H9 (cell line): ENCODE data around the gene RNF213. TPM values are rescaled to one million over a fixed set of nuclear protein-coding genes. Genes with fewer than 3 reads are reported as not detected.
"Not testable (repeated sequence)": the region's sequence is repeated elsewhere in the genome, so short reads cannot be mapped to it uniquely, and the experiment has no call there.

Experiments
- DNase-seq: peaks from one replicate; pipeline ENCODE4 v3.0.0-alpha.2; 2017
- H2AFZ ChIP-seq: one replicate; pipeline ENCODE4 v1.6.1; 2013; ENCODE audit warnings: mild to moderate bottlenecking, low read length, control low read depth, moderate library complexity
- H2AK5ac ChIP-seq: 2 replicates; pipeline ENCODE4 v1.6.1; 2013; ENCODE audit warnings: low read length, control low read depth, mixed read lengths; ENCODE audit not compliant: insufficient read length
- H2BK120ac ChIP-seq: one replicate; pipeline ENCODE4 v1.6.1; 2013; ENCODE audit warnings: low read depth, mild to moderate bottlenecking, low read length, control low read depth, inconsistent platforms; ENCODE audit not compliant: poor library complexity, severe bottlenecking
- H2BK12ac ChIP-seq: 2 replicates; pipeline ENCODE4 v1.6.1; 2013; ENCODE audit warnings: low read length, control low read depth, mixed read lengths, low read depth; ENCODE audit not compliant: insufficient read length
- H2BK15ac ChIP-seq: 2 replicates; pipeline ENCODE4 v1.6.1; 2013; ENCODE audit warnings: low read depth, low read length, control low read depth
- H2BK20ac ChIP-seq: one replicate; pipeline ENCODE4 v1.6.1; 2013; ENCODE audit warnings: low read depth, mild to moderate bottlenecking, low read length, control low read depth, inconsistent platforms; ENCODE audit not compliant: poor library complexity, severe bottlenecking
- H2BK5ac ChIP-seq: 2 replicates; pipeline ENCODE4 v1.6.1; 2013; ENCODE audit warnings: low read length, control low read depth, mixed read lengths; ENCODE audit not compliant: insufficient read length
- H3K14ac ChIP-seq: 2 replicates; pipeline ENCODE4 v1.6.1; 2013; ENCODE audit warnings: low read length, control low read depth; ENCODE audit not compliant: insufficient read depth
- H3K18ac ChIP-seq: 2 replicates; pipeline ENCODE4 v1.6.1; 2013; ENCODE audit warnings: low read depth, mild to moderate bottlenecking, mixed read lengths, low read length, control low read depth; ENCODE audit not compliant: insufficient read length
- H3K23ac ChIP-seq: 2 replicates; pipeline ENCODE4 v1.6.1; 2013; ENCODE audit warnings: low read length, control low read depth, mixed read lengths, low read depth; ENCODE audit not compliant: insufficient read length
- H3K23me2 ChIP-seq: 2 replicates; pipeline ENCODE4 v1.6.1; 2013; ENCODE audit warnings: low read depth, mild to moderate bottlenecking, mixed read lengths, low read length, control low read depth; ENCODE audit not compliant: insufficient read length, poor library complexity, severe bottlenecking
- H3K27ac ChIP-seq: 2 replicates; pipeline ENCODE4 v1.5.1; 2013; ENCODE audit warnings: low read length, control low read depth, mixed read lengths, low read depth; ENCODE audit not compliant: insufficient read length
- H3K27me3 ChIP-seq: 2 replicates; pipeline ENCODE4 v1.6.1; 2013; ENCODE audit warnings: low read length, control low read depth, inconsistent platforms; ENCODE audit not compliant: insufficient read depth
- H3K4ac ChIP-seq: 2 replicates; pipeline ENCODE4 v1.6.1; 2013; ENCODE audit warnings: low read depth, mild to moderate bottlenecking, control low read depth, inconsistent platforms, low read length, moderate library complexity
- H3K4me1 ChIP-seq: 2 replicates; pipeline ENCODE4 v1.6.1; 2013; ENCODE audit warnings: low read length, control low read depth, inconsistent platforms; ENCODE audit not compliant: insufficient read depth
- H3K4me2 ChIP-seq: 2 replicates; pipeline ENCODE4 v1.6.1; 2013; ENCODE audit warnings: low read length, control low read depth, mixed read lengths; ENCODE audit not compliant: insufficient read length, insufficient read depth
- H3K56ac ChIP-seq: 2 replicates; pipeline ENCODE4 v1.6.1; 2013; ENCODE audit warnings: low read depth, mild to moderate bottlenecking, mixed read lengths, low read length, control low read depth; ENCODE audit not compliant: insufficient read length
- H3K79me1 ChIP-seq: 2 replicates; pipeline ENCODE4 v1.6.1; 2013; ENCODE audit warnings: low read depth, mild to moderate bottlenecking, moderate library complexity, low read length, control low read depth, inconsistent platforms; ENCODE audit not compliant: insufficient read depth, poor library complexity, severe bottlenecking
- H3K79me2 ChIP-seq: 2 replicates; pipeline ENCODE4 v1.6.1; 2013; ENCODE audit warnings: low read length, control low read depth, inconsistent platforms; ENCODE audit not compliant: insufficient read depth
- H3K9ac ChIP-seq: 2 replicates; pipeline ENCODE4 v1.6.1; 2013; ENCODE audit warnings: low read length, control low read depth, mixed read lengths; ENCODE audit not compliant: insufficient read length; ENCODE audit errors: extremely low read depth
- H3K9me3 ChIP-seq: one replicate; pipeline ENCODE4 v1.6.1; 2013; ENCODE audit warnings: low read depth, low read length, inconsistent platforms; ENCODE audit not compliant: control insufficient read depth
- H3T11ph ChIP-seq: one replicate; pipeline ENCODE4 v1.6.1; 2013; ENCODE audit warnings: mild to moderate bottlenecking, low read length, control low read depth, inconsistent platforms
- H4K20me1 ChIP-seq: one replicate; pipeline ENCODE4 v1.6.1; 2013; ENCODE audit not compliant: control insufficient read depth, insufficient read length, insufficient read depth
- H4K5ac ChIP-seq: 2 replicates; pipeline ENCODE4 v1.6.1; 2013; ENCODE audit warnings: low read depth, mild to moderate bottlenecking, mixed read lengths, low read length, control low read depth; ENCODE audit not compliant: insufficient read length
- H4K8ac ChIP-seq: replicated peaks from 2 replicates; pipeline ENCODE4 v1.6.1; 2013; ENCODE audit warnings: low read length, control low read depth, mixed read lengths, low read depth; ENCODE audit not compliant: insufficient read length
- H4K91ac ChIP-seq: 2 replicates; pipeline ENCODE4 v1.6.1; 2013; ENCODE audit warnings: low read depth, mild to moderate bottlenecking, moderate library complexity, mixed read lengths, low read length, control low read depth; ENCODE audit not compliant: insufficient read length
- H3K27ac Mint-ChIP-seq, 3 experiments: 2 replicates in 2 of 3; 3 replicates in 1 of 3; pipeline ENCODE4 v1.8.0; 2020 to 2021; ENCODE audit warnings: mixed read lengths in 3 of 3, mild to moderate bottlenecking in 1 of 3, moderate library complexity in 1 of 3
- H3K27me3 Mint-ChIP-seq: 2 replicates; pipeline ENCODE4 v1.8.0; 2021; ENCODE audit warnings: low read depth, mild to moderate bottlenecking, moderate library complexity, mixed read lengths
- H3K36me3 Mint-ChIP-seq, 3 experiments: 2 replicates in 2 of 3; 3 replicates in 1 of 3; pipeline ENCODE4 v1.8.0; 2020 to 2021; ENCODE audit warnings: low read depth in 3 of 3, mixed read lengths in 3 of 3; ENCODE audit not compliant: insufficient read depth in 1 of 3
- H3K4me1 Mint-ChIP-seq, 2 experiments: 2 replicates each; pipeline ENCODE4 v1.8.0; 2020; ENCODE audit warnings: mixed read lengths in 2 of 2
- H3K4me3 Mint-ChIP-seq, 2 experiments: 2 replicates in 1 of 2; 3 replicates in 1 of 2; pipeline ENCODE4 v1.8.0; 2020 to 2021; ENCODE audit warnings: mild to moderate bottlenecking in 2 of 2, mixed read lengths in 2 of 2, moderate library complexity in 1 of 2
- H3K9me3 Mint-ChIP-seq, 2 experiments: 2 replicates in 1 of 2; 3 replicates in 1 of 2; pipeline ENCODE4 v1.8.0; 2020; ENCODE audit warnings: mild to moderate bottlenecking in 2 of 2, mixed read lengths in 2 of 2, moderate library complexity in 1 of 2
- WGBS: extraction: QIAGEN DNeasy Blood & Tissue Kit; methylation state at CpG from one replicate; pipeline ENCODE4 v1.1.7; 2013; ENCODE audit warnings: missing lambda C conversion rate, low lambda C conversion rate, mixed read lengths; ENCODE audit not compliant: insufficient read length; ENCODE audit errors: extremely low coverage; 5-methylcytosine and 5-hydroxymethylcytosine counted together
- total RNA-seq: library from RNA; stranded (reverse); gene quantifications from 2 replicates; pipeline ENCODE4 v1.2.1, GENCODE V29; 2021
- TF ChIP-seq, protein P1 (sequence below): fragments of 200-600 bp; sonication (generic); conservative IDR thresholded peaks from 3 replicates; pipeline ENCODE4 v1.8.0; 2021; ENCODE audit warnings: antibody characterized with exemption, mild to moderate bottlenecking

Gene RNF213
- total RNA-seq, 1 experiment from 2014 or later: 34.3 TPM

GRCh38 chr17:80313160-80313829 lies 52.6 kb downstream of the RNF213 start:
- H3K23ac ChIP-seq: no peak overlapping the region
- H3K27me3 Mint-ChIP-seq: no peaks in the 10 kb centered on the region; the same call in 1 of the 2 replicates
- WGBS: no CpG with 5 or more reads among the region's 6 CpGs
- H4K20me1 ChIP-seq: peaks cover 3% of the 10 kb centered on the region
- H3K4me1 Mint-ChIP-seq: no peaks in the 10 kb centered on the region
- no peak overlapping the region for H3K18ac ChIP-seq
- H3K9ac ChIP-seq: no peak overlapping the region
- no peak overlapping the region for H3K4me2 ChIP-seq
- no peaks in the 10 kb centered on the region for H3K9me3 ChIP-seq
- H2AFZ ChIP-seq: no peak overlapping the region
- no peak overlapping the region for H2BK5ac ChIP-seq
- H2AK5ac ChIP-seq: no peak overlapping the region
- H3K23me2 ChIP-seq: peaks cover 4% of the 10 kb centered on the region
- no peaks in the 10 kb centered on the region for H3K27me3 ChIP-seq
- no peak overlapping the region for H3K27ac Mint-ChIP-seq
- H3K4ac ChIP-seq: no peak overlapping the region
- no peaks in the 10 kb centered on the region for H3K79me1 ChIP-seq
- H2BK120ac ChIP-seq: no peak overlapping the region
- no peak overlapping the region for H2BK15ac ChIP-seq
- no peak overlapping the region for H4K5ac ChIP-seq
- no peak overlapping the region for H3K56ac ChIP-seq
- no peak overlapping the region for H3K27ac ChIP-seq
- H3T11ph ChIP-seq: no peak overlapping the region
- H2BK20ac ChIP-seq: no peak overlapping the region
- H4K91ac ChIP-seq: no peak overlapping the region
- no peak overlapping the region for H3K14ac ChIP-seq
- H3K79me2 ChIP-seq: no peaks in the 10 kb centered on the region
- TF ChIP-seq, protein P1, sequence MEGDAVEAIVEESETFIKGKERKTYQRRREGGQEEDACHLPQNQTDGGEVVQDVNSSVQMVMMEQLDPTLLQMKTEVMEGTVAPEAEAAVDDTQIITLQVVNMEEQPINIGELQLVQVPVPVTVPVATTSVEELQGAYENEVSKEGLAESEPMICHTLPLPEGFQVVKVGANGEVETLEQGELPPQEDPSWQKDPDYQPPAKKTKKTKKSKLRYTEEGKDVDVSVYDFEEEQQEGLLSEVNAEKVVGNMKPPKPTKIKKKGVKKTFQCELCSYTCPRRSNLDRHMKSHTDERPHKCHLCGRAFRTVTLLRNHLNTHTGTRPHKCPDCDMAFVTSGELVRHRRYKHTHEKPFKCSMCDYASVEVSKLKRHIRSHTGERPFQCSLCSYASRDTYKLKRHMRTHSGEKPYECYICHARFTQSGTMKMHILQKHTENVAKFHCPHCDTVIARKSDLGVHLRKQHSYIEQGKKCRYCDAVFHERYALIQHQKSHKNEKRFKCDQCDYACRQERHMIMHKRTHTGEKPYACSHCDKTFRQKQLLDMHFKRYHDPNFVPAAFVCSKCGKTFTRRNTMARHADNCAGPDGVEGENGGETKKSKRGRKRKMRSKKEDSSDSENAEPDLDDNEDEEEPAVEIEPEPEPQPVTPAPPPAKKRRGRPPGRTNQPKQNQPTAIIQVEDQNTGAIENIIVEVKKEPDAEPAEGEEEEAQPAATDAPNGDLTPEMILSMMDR: no peak
- H3K9me3 Mint-ChIP-seq: peaks cover 4 to 7% of the 10 kb centered on the region in 2 experiments; a peak in 4 of 5 replicates
- H2BK12ac ChIP-seq: no peak overlapping the region
- no peak overlapping the region for H3K4me3 Mint-ChIP-seq
- peak overlapping the region; percentile 95 for H4K8ac ChIP-seq
- no peaks in the 10 kb centered on the region for H3K4me1 ChIP-seq
- DNase-seq: no peak
- peaks cover 44 to 68% (median 68%) of the 10 kb centered on the region in 3 experiments; a peak in 6 of 7 replicates for H3K36me3 Mint-ChIP-seq

DNA sequence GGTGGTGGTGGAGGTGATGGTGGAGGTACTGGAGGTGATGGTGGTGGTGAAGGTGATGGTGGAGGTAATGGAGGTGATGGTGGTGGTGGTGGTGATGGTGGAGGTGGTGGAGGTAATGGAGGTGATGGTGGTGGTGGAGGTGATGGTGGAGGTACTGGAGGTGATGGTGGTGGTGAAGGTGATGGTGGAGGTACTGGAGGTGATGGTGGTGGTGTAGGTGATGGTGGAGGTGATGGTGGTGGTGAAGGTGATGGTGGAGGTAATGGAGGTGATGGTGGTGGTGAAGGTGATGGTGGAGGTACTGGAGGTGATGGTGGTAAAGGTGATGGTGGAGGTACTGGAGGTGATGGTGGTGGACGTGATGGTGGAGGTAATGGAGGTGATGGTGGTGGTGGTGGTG lies 53.3 kb downstream of the RNF213 start:
- not testable (repeated sequence) for H4K20me1 ChIP-seq, H2AFZ ChIP-seq, H4K91ac ChIP-seq, DNase-seq, H3K79me2 ChIP-seq, H3K9ac ChIP-seq, H3K4me1 ChIP-seq, H3K4me3 Mint-ChIP-seq, H3K4me1 Mint-ChIP-seq, H3K23me2 ChIP-seq, H3K9me3 Mint-ChIP-seq, H3K18ac ChIP-seq, H2BK20ac ChIP-seq, H2BK12ac ChIP-seq, H3K4ac ChIP-seq, H3K27me3 ChIP-seq, H2BK120ac ChIP-seq, H2BK15ac ChIP-seq, H3K27ac ChIP-seq, H3T11ph ChIP-seq, H3K4me2 ChIP-seq, H2AK5ac ChIP-seq, H3K79me1 ChIP-seq, H3K23ac ChIP-seq, H3K27ac Mint-ChIP-seq, H3K56ac ChIP-seq, H3K27me3 Mint-ChIP-seq, H4K5ac ChIP-seq, H3K14ac ChIP-seq, H3K9me3 ChIP-seq, H2BK5ac ChIP-seq
- peak overlapping the region; percentile 95 for H4K8ac ChIP-seq
- WGBS: no CpG with 5 or more reads among the region's 1 CpG
- H3K36me3 Mint-ChIP-seq: peaks cover 46 to 66% (median 65%) of the 10 kb centered on the region in 3 experiments; a peak in 6 of 7 replicates
